ENCODE data around the gene TBRG4. TPM values are rescaled to one million over a fixed set of nuclear protein-coding genes. Genes with fewer than 3 reads are reported as not detected.
A peak's percentile ranks its signal among the peaks of the same experiment; 100 is the strongest.

TBRG4 gene
- polyA plus RNA-seq, 3 donors = 32.7 to 42.2 (median 38.4) TPM

DNA sequence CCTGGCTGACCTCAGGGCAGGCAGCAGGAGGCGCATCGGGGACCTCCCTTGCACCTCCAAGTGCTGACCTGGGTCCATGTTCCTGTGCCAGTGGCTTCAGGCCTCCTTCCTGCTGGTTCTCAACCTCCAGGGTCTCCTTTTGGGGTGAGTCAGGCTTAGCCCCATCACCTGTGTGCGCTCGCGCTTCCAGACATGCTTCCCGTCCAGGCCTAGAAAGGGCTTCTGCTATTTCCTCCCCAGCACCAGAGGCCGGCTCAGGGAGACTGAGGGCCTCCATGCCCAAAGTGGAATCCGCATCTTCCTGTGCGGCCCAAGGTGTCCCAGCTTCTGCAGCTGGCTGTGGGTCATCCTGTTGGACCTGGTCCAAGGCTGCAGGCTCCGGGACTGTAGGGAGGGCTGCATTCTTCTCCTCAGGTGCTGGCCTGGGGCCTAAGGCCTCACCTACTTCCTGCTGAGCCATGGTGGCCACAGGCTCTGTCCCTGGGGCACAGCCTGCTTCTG, 28.6 kb downstream of the TBRG4 start:
- Histone ChIP-seq H3K79me2 (ENCODE audit: insufficient read depth, low read length) (no peaks in the 10 kb centered on the region), H3K4me1 (ENCODE audit: control insufficient read depth in 1 of 2, insufficient read depth in 2 of 2, low read length in 2 of 2) (no peaks in the 10 kb centered on the region), H3K4me3 (replicated peaks in 1 of 3; ENCODE audit: low read depth in 2 of 3, low read length in 3 of 3) (no peak overlapping the region), H3K36me3 (replicated peaks in 1 of 2; ENCODE audit: control insufficient read depth in 1 of 2, insufficient read depth in 2 of 2, low read length in 2 of 2) (peaks cover 0 to 1% of the 10 kb centered on the region in 2 donors), H2AFZ (ENCODE audit: insufficient read depth, low read depth, low read length, poor library complexity, severe bottlenecking) (no peak overlapping the region), H3K27ac (ENCODE audit: low read depth in 1 of 2, low read length in 2 of 2) (no peak overlapping the region), H3K9ac (ENCODE audit: insufficient read depth, low read length, poor library complexity, severe bottlenecking) (no peak overlapping the region), H3K27me3 (ENCODE audit: control insufficient read depth in 2 of 2, insufficient read depth in 2 of 2, low read length in 2 of 2) (peaks cover 0 to 8% of the 10 kb centered on the region in 2 donors), H3K9me3 (replicated peaks in 1 of 2; ENCODE audit: control insufficient read depth in 1 of 2, insufficient read depth in 1 of 2, low read length in 2 of 2) (no peaks in the 10 kb centered on the region), H4K20me1 (ENCODE audit: insufficient read depth, low read length) (peaks cover 6% of the 10 kb centered on the region), H3K4me2 (replicated peaks; ENCODE audit: extremely low read depth, low read length, poor library complexity, severe bottlenecking) (no peak overlapping the region)
- H3K4me3 Mint-ChIP-seq = no peak overlapping the region
- peaks cover 7 to 16% (median 9%) of the 10 kb centered on the region in 3 donors for H3K27me3 Mint-ChIP-seq (ENCODE audit: low read depth in 3 of 3)
- H3K27ac Mint-ChIP-seq = peak overlapping the region in 1 of 7 donors; percentile 77
- TF ChIP-seq, protein P1, sequence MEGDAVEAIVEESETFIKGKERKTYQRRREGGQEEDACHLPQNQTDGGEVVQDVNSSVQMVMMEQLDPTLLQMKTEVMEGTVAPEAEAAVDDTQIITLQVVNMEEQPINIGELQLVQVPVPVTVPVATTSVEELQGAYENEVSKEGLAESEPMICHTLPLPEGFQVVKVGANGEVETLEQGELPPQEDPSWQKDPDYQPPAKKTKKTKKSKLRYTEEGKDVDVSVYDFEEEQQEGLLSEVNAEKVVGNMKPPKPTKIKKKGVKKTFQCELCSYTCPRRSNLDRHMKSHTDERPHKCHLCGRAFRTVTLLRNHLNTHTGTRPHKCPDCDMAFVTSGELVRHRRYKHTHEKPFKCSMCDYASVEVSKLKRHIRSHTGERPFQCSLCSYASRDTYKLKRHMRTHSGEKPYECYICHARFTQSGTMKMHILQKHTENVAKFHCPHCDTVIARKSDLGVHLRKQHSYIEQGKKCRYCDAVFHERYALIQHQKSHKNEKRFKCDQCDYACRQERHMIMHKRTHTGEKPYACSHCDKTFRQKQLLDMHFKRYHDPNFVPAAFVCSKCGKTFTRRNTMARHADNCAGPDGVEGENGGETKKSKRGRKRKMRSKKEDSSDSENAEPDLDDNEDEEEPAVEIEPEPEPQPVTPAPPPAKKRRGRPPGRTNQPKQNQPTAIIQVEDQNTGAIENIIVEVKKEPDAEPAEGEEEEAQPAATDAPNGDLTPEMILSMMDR (IDR thresholded peaks at IDR 0.05) = no peak
- peaks cover under 1% of the 10 kb centered on the region in 2 donors for H3K36me3 Mint-ChIP-seq
- DNase-seq = no peak
- intact Hi-C loops (cut with micrococcal nuclease) = no loop called here
- WGBS (ENCODE audit: insufficient coverage) = 77% methylated on average over 7 of the region's 10 CpGs
- H3K9me3 Mint-ChIP-seq = peaks cover 0 to under 1% (median 0%) of the 10 kb centered on the region in 7 donors
- H3K4me1 Mint-ChIP-seq = no peaks in the 10 kb centered on the region

DNA sequence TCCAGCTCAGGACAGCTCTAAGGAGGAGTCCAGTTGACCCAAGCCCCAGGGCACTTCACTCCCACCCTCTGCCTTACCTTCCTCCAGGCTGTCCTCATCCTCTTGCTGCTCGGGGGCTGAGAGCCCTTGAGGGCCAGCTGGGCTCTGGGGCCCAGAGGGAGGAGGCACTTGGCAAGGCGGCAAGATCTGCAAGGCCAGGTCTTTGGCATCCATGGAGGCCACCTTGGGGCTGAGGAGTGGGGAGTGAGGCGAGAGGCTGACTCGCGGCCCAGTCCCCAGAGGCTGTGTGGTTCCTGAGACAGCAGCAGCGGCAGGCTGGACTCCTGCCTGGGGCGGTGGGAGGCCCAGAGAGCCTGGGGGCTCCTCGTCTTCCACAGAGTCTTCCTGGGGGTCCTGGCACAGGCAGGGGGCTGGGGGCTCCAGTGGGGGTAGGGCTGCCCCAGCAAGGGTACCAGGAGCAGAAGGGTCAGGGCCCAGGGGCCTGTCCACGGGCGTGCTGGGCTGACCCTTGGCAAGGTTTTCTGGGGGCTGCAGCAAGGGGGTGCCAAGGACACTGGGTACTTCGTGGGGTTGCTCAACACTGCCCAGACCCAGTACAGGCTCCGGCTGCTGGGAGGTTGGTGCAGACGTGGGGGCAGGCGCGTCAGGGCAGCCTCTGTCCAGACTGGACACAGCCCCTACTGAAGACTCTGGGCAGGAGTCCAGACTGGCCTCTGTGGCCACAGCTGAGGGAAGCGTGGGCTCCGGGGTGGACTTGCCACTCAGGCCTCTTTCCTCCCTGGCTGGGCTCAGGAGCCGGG, 29.3 kb downstream of the TBRG4 start:
- Mint-ChIP-seq H3K36me3 (peaks cover 3 to 7% of the 10 kb centered on the region in 2 donors), H3K27ac (no peak overlapping the region), H3K4me3 (no peak overlapping the region), H3K9me3 (no peaks in the 10 kb centered on the region), H3K4me1 (no peaks in the 10 kb centered on the region), H3K27me3 (ENCODE audit: low read depth in 3 of 3) (peaks cover 1 to 10% (median 4%) of the 10 kb centered on the region in 3 donors)
- Histone ChIP-seq H3K36me3 (replicated peaks in 1 of 2; ENCODE audit: control insufficient read depth in 1 of 2, insufficient read depth in 2 of 2, low read length in 2 of 2) (peaks cover under 1 to 8% of the 10 kb centered on the region in 2 donors), H3K9ac (ENCODE audit: insufficient read depth, low read length, poor library complexity, severe bottlenecking) (no peak overlapping the region), H2AFZ (ENCODE audit: insufficient read depth, low read depth, low read length, poor library complexity, severe bottlenecking) (no peak overlapping the region), H4K20me1 (ENCODE audit: insufficient read depth, low read length) (peaks cover 13% of the 10 kb centered on the region), H3K27ac (ENCODE audit: low read depth in 1 of 2, low read length in 2 of 2) (no peak overlapping the region), H3K9me3 (replicated peaks in 1 of 2; ENCODE audit: control insufficient read depth in 1 of 2, insufficient read depth in 1 of 2, low read length in 2 of 2) (no peaks in the 10 kb centered on the region), H3K4me2 (replicated peaks; ENCODE audit: extremely low read depth, low read length, poor library complexity, severe bottlenecking) (no peak overlapping the region), H3K4me1 (ENCODE audit: control insufficient read depth in 1 of 2, insufficient read depth in 2 of 2, low read length in 2 of 2) (no peaks in the 10 kb centered on the region), H3K4me3 (replicated peaks in 1 of 3; ENCODE audit: low read depth in 2 of 3, low read length in 3 of 3) (no peak overlapping the region), H3K27me3 (ENCODE audit: control insufficient read depth in 2 of 2, insufficient read depth in 2 of 2, low read length in 2 of 2) (peaks cover 0 to 3% of the 10 kb centered on the region in 2 donors), H3K79me2 (ENCODE audit: insufficient read depth, low read length) (no peaks in the 10 kb centered on the region)
- TF ChIP-seq, protein P1 (IDR thresholded peaks at IDR 0.05) = no peak
- no peak for DNase-seq
- intact Hi-C loops (cut with micrococcal nuclease) = no loop called here
- WGBS (ENCODE audit: insufficient coverage) = 93% methylated on average over 16 of the region's 18 CpGs
